Placental epithelial cell (primary cell): ENCODE data around the gene NAPEPLD. TPM values are rescaled to one million over a fixed set of nuclear protein-coding genes. Genes with fewer than 3 reads are reported as not detected.

Source experiments
- total RNA-seq: library from RNA; depleted of rRNA; stranded (reverse); fragments of >200 nt; gene quantifications from 2 replicates; pipeline ENCODE4 v1.2.3, GENCODE V29; 2012

NAPEPLD gene
- 11.8 and 25.9 TPM in 2 replicates for total RNA-seq

DNA sequence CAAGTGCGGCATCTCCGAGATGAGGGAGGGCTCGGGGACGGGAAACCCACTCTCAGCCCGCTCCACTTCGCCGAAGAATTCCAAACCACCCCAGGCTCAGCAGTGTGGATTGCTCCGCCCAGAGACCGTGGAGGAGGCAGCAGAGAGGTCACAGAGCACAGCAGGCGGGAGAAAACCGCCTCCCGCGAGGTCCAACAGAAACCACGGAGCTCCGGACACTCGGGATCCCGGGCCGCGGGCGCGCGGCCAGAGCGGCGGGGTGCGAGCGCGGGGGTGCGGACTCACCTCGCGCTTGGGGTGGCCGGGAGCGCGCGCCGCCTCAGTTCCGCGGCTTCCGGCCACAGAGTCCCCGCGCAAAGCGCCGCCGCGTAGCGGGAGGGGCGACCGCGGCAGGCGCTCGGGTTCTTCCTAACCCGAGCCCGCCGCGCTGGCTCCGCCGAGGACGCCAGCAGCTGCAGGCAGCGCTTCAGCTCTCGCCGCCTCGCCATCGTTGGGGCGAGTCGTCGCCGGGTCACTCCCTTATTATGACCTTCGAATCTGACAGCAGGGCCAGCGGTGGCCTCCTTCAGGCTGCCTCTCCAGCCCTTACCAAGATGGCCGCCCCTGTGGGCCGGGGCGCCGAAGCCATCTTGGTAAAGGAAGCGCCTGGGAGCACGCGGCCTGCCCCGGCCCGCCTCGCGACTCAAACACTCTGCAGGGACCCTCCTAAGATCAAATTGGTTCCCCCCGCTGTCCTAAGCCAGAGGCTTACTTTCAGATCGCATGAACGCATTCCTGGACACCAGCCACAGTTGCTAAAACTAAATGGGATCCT, at the start of gene NAPEPLD:
TSS of gene NAPEPLD (minus strand) at position 106 of the 814 bp plus-strand sequence. CDS start 20,323 bp downstream, outside the sequence.

DNA sequence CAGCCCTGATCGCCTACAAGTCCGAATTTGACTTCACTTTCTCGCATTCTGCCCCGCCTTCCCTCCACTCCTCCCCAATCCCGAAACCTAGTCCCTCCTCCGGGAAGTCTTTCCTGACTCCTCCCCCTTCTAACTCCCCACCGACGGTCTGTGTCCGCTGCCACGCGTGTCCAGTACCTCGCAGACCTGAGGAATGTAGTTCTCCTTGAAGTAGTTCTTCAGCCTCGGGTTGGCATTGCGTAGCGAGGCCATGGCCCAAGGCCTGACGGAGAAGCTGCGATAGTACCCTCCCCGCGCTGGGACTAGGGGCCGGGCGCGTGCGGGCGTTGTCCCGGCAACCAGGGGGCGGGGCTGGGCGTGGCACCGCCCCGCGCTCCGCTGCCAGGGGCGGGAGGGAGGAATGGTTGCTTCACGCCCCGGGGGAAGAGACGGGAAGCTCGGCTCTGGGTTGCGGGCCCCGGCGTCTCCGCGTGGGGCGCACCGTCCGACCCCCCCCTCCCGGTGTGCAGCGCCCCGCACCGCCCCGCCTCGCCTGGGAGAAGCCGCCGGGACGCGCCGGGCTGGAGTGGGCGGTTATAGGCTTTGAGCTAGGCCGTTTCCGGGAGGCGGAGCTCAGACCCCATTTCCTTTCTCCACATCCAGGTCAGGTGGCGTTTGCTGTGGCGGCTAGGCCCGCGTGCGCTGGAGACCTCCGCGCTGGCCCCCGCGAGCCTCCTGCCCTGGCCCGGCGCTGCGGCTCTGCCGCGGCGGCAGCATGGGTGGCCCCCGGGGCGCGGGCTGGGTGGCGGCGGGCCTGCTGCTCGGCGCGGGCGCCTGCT, 74.2 kb downstream of the NAPEPLD start, which contains the start of the genes ARMC10 and FBXL13:
TSS of gene ARMC10 (plus strand) at position 622 of the 818 bp plus-strand sequence. CDS start at position 755, 133 bp downstream.
TSS of gene FBXL13 (minus strand) at position 278 of the 818 bp plus-strand sequence.

Other genes starting within 250 kb of the NAPEPLD start
- gene LRRC17, start 236.1 kb downstream of the NAPEPLD start, total RNA-seq: 148 and 183 TPM in 2 replicates
- 3.9 and 8.2 TPM in 2 replicates for gene FBXL13, start 74.3 kb downstream of the NAPEPLD start, total RNA-seq
- 26.7 and 36.2 TPM in 2 replicates for gene ARMC10, start 74.0 kb downstream of the NAPEPLD start, total RNA-seq
- 65.1 and 91.1 TPM in 2 replicates for gene PMPCB, start 148.3 kb upstream of the NAPEPLD start, total RNA-seq
- gene DNAJC2, start 195.7 kb upstream of the NAPEPLD start, total RNA-seq: 14.0 and 16.5 TPM in 2 replicates
- gene PSMC2, start 198.5 kb upstream of the NAPEPLD start, total RNA-seq: 122 and 186 TPM in 2 replicates